KBM-7 (cell line): ENCODE data around the gene FMOD.
A peak's percentile ranks its signal among the peaks of the same experiment; 100 is the strongest.

ENCODE experiments used
- DNase-seq: peaks from one replicate; pipeline ENCODE4 v3.0.0-alpha.2; 2015
- in situ Hi-C: fragments of 300-500 bp; cut with MboI; formaldehyde crosslinking; loops from 2 replicates; pipeline ENCODE4 v1.14.3; 2020; ENCODE audit warnings: low sequenced_read_pairs, low pct_unique_long_range_greater_than_20kb, mixed read lengths

The FMOD gene

GRCh38 chr1:203295796-203296195 is 55.1 kb downstream of the FMOD start:
- in situ Hi-C loops: no loop called here
- peak; percentile 58 for DNase-seq

- in situ Hi-C loops: no loop called here
- no peak for DNase-seq
These were observed 59.5 kb downstream of the FMOD start for GRCh38 chr1:203291201-203292096.
